HL-60 (cell line): ENCODE results near the gene IL32.
A peak's percentile ranks its signal among the peaks of the same experiment; 100 is the strongest.

Source experiments
- DNase-seq, 2 experiments: peaks; one replicate each; pipeline ENCODE4 v3.0.0-alpha.2; 2010 to 2020; ENCODE audit warnings: low read depth in 1 of 2, low spot score in 1 of 2
- H3K27ac ChIP-seq: fragments of 250-450 bp; sonication (Bioruptor Pico); replicated peaks from 2 replicates; pipeline ENCODE4 v1.5.1; 2020; ENCODE audit warnings: mild to moderate bottlenecking, moderate library complexity
- H3K27me3 ChIP-seq: fragments of 250-450 bp; sonication (Bioruptor Pico); 2 replicates; pipeline ENCODE4 v1.5.1; 2021; ENCODE audit warnings: mild to moderate bottlenecking, moderate library complexity; ENCODE audit not compliant: insufficient read depth, poor library complexity, severe bottlenecking
- H3K4me3 ChIP-seq: replicated peaks from 2 replicates; pipeline ENCODE4 v1.5.1; 2011; ENCODE audit warnings: mild to moderate bottlenecking, control low read depth, low read length; ENCODE audit not compliant: insufficient read depth
- CTCF ChIP-seq: IDR thresholded peaks from one replicate; pipeline ENCODE4 v1.5.1; 2011; ENCODE audit warnings: low read length, control low read depth, inconsistent platforms; ENCODE audit not compliant: insufficient read depth
- GABPA ChIP-seq: IDR thresholded peaks from 2 replicates; pipeline ENCODE4 v1.6.1; 2012; ENCODE audit warnings: low read depth
- POLR2AphosphoS5 ChIP-seq: IDR thresholded peaks from 2 replicates; pipeline ENCODE4 v1.6.1; 2012; ENCODE audit warnings: low read depth
- REST ChIP-seq: IDR thresholded peaks from 2 replicates; pipeline ENCODE4 v1.6.1; 2012; ENCODE audit warnings: low read depth; ENCODE audit not compliant: insufficient replicate concordance
- SPI1 ChIP-seq: IDR thresholded peaks from 2 replicates; pipeline ENCODE4 v1.6.1; 2012; ENCODE audit warnings: low read depth, mild to moderate bottlenecking, borderline replicate concordance

Gene IL32

GRCh38 chr16:3027983-3028715 is 37.3 kb upstream of the IL32 start:
- Histone ChIP-seq H3K27me3 (peaks cover 17% of the 10 kb centered on the region), H3K27ac (no peak overlapping the region), H3K4me3 (no peak overlapping the region)
- peak; percentile 79 to 87 for DNase-seq
- TF ChIP-seq SPI1 (no peak), CTCF (peak; percentile 69)

- no peak for TF ChIP-seq GABPA
- TF ChIP-seq REST: no peak
- TF ChIP-seq SPI1: no peak
- no peak for TF ChIP-seq CTCF
- no peak for TF ChIP-seq POLR2AphosphoS5
- Histone ChIP-seq H3K4me3 (no peak overlapping the region), H3K27ac (no peak overlapping the region), H3K27me3 (peaks cover 23% of the 10 kb centered on the region)
- no peak for DNase-seq
Observed at GRCh38 chr16:3028716-3029319, 36.6 kb upstream of the IL32 start.

- H3K27me3 ChIP-seq: peaks cover 24% of the 10 kb centered on the region
- DNase-seq: peak; percentile 47 to 72
- TF ChIP-seq POLR2AphosphoS5: no peak
- TF ChIP-seq SPI1: no peak
- no peak for TF ChIP-seq CTCF
- no peak for TF ChIP-seq REST
- no peak for TF ChIP-seq GABPA
Observed at GRCh38 chr16:3029491-3030221, 35.8 kb upstream of the IL32 start.

More at GRCh38 chr16:3029491-3030221, 35.8 kb upstream of the IL32 start:
- Histone ChIP-seq H3K27ac (no peak overlapping the region), H3K4me3 (peak overlapping the region; percentile 13; the same call in 1 of the 2 replicates)
